Mammary epithelial cell (primary cell): Measurements from ENCODE around the gene DHRS4.

Source experiments
- EZH2 ChIP-seq: IDR thresholded peaks from 2 replicates; pipeline ENCODE4 v1.6.1; 2012; ENCODE audit warnings: low read length, inconsistent platforms, borderline replicate concordance
- TF ChIP-seq, protein P1 (sequence below), 2 donors: IDR thresholded peaks in 1 of 2; conservative IDR thresholded peaks in 1 of 2; 2 replicates each; pipeline ENCODE4 v1.5.1; 2011 to 2012; ENCODE audit warnings: inconsistent platforms in 2 of 2, low read length in 2 of 2, mild to moderate bottlenecking in 2 of 2, control low read depth in 1 of 2, low read depth in 1 of 2; ENCODE audit not compliant: insufficient read depth in 1 of 2; ENCODE audit errors: extremely low read depth in 1 of 2

GRCh38 chr14:23926543-23926942 lies 27.0 kb upstream of the DHRS4 start:
- TF ChIP-seq, protein P1, sequence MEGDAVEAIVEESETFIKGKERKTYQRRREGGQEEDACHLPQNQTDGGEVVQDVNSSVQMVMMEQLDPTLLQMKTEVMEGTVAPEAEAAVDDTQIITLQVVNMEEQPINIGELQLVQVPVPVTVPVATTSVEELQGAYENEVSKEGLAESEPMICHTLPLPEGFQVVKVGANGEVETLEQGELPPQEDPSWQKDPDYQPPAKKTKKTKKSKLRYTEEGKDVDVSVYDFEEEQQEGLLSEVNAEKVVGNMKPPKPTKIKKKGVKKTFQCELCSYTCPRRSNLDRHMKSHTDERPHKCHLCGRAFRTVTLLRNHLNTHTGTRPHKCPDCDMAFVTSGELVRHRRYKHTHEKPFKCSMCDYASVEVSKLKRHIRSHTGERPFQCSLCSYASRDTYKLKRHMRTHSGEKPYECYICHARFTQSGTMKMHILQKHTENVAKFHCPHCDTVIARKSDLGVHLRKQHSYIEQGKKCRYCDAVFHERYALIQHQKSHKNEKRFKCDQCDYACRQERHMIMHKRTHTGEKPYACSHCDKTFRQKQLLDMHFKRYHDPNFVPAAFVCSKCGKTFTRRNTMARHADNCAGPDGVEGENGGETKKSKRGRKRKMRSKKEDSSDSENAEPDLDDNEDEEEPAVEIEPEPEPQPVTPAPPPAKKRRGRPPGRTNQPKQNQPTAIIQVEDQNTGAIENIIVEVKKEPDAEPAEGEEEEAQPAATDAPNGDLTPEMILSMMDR (conservative IDR thresholded peaks at IDR 0.05 in 1 of 2, IDR thresholded peaks at IDR 0.05 in 1 of 2; ENCODE audit: extremely low read depth in 1 of 2, insufficient read depth in 1 of 2, low read depth in 1 of 2, low read length in 2 of 2), result no peak
- no peak for TF ChIP-seq EZH2
